ENCODE results near the gene DOCK10.

The DOCK10 gene

DNA sequence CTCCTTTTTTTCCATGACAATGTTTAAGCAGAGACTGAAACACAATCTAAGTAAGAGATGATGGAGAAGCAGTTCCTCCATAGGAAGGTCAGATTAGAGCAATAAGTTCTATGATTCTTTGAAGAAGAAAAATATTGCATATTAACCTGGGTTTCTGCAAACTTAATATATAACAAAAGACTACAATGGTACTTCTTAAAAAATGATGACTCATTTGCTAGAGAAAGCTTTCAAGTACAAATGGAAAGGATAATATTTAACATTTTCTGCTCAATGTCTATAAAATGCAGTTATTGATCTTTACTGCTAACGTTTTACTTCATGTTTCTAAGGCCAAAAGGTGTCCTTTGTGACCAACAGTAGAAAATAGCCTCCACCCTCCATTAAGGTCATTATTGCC is 158.6 kb downstream of the DOCK10 start:
- Histone ChIP-seq H3K4me3 (ENCODE audit: low read depth, low read length) (no peak overlapping the region), H3K9me3 (ENCODE audit: control insufficient read depth, insufficient read depth, low read depth, low read length) (no peaks in the 10 kb centered on the region), H3K4me1 (ENCODE audit: control insufficient read depth, insufficient read depth, low read length) (peaks cover 3% of the 10 kb centered on the region; the same call in 1 of the 2 replicates), H3K27ac (ENCODE audit: extremely low read depth, low read depth, low read length) (no peak overlapping the region), H3K36me3 (ENCODE audit: control insufficient read depth in 2 of 2, insufficient read depth in 1 of 2, low read length in 2 of 2) (no peaks in the 10 kb centered on the region)
- ChIA-PET POLR2A (no interaction called here), CTCF (interaction anchor here (0.6 kb wide), 2 partner anchors 9 to 141 kb away, joined by 4 read pairs; no protein-coding TSS in a partner anchor)
- TF ChIP-seq ZNF2 (tag by site-specific recombination; IDR thresholded peaks at IDR 0.05) (no peak), ZNF660 (tag by site-specific recombination; IDR thresholded peaks at IDR 0.05) (no peak), ZNF701 (tag by site-specific recombination; IDR thresholded peaks at IDR 0.05) (no peak), ZNF214 (tag by site-specific recombination; IDR thresholded peaks at IDR 0.05; ENCODE audit: borderline replicate concordance) (no peak), YY1 (tag by site-specific recombination; IDR thresholded peaks at IDR 0.05) (no peak), ZNF362 (tag by site-specific recombination; IDR thresholded peaks at IDR 0.05) (no peak), ZNF223 (tag by site-specific recombination; IDR thresholded peaks at IDR 0.05) (no peak), ZFP37 (tag by site-specific recombination; IDR thresholded peaks at IDR 0.05) (no peak), KLF7 (tag by site-specific recombination; IDR thresholded peaks at IDR 0.05; ENCODE audit: borderline replicate concordance) (no peak)
- TF ChIP-seq, protein P1, sequence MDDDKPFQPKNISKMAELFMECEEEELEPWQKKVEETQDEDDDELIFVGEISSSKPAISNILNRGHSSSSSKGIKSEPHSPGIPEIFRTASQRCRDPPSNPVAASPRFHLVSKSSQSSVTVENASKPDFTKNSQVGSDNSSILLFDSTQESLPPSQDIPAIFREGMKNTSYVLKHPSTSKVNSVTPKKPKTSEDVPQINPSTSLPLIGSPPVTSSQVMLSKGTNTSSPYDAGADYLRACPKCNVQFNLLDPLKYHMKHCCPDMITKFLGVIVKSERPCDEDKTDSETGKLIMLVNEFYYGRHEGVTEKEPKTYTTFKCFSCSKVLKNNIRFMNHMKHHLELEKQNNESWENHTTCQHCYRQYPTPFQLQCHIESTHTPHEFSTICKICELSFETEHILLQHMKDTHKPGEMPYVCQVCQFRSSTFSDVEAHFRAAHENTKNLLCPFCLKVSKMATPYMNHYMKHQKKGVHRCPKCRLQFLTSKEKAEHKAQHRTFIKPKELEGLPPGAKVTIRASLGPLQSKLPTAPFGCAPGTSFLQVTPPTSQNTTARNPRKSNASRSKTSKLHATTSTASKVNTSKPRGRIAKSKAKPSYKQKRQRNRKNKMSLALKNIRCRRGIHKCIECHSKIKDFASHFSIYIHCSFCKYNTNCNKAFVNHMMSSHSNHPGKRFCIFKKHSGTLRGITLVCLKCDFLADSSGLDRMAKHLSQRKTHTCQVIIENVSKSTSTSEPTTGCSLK (tag by site-specific recombination; IDR thresholded peaks at IDR 0.05), result no peak

- Histone ChIP-seq H3K9me3 (ENCODE audit: control insufficient read depth, insufficient read depth, low read depth, low read length) (no peaks in the 10 kb centered on the region), H3K4me3 (ENCODE audit: low read depth, low read length) (no peak overlapping the region), H3K27ac (ENCODE audit: extremely low read depth, low read depth, low read length) (no peak overlapping the region), H3K36me3 (ENCODE audit: control insufficient read depth in 2 of 2, insufficient read depth in 1 of 2, low read length in 2 of 2) (no peaks in the 10 kb centered on the region), H3K4me1 (ENCODE audit: control insufficient read depth, insufficient read depth, low read length) (peaks cover 3% of the 10 kb centered on the region; the same call in 1 of the 2 replicates)
- ChIA-PET POLR2A (no interaction called here), CTCF (no interaction called here)
- no peak for TF ChIP-seq ZNF239 (tag by site-specific recombination; IDR thresholded peaks at IDR 0.05)
- TF ChIP-seq ZNF571 (tag by site-specific recombination; IDR thresholded peaks at IDR 0.05), result no peak
- no peak for TF ChIP-seq ZBTB44 (tag by site-specific recombination; IDR thresholded peaks at IDR 0.05)
- no peak for TF ChIP-seq ZNF585B (tag by site-specific recombination; IDR thresholded peaks at IDR 0.05)
- TF ChIP-seq, protein P2, sequence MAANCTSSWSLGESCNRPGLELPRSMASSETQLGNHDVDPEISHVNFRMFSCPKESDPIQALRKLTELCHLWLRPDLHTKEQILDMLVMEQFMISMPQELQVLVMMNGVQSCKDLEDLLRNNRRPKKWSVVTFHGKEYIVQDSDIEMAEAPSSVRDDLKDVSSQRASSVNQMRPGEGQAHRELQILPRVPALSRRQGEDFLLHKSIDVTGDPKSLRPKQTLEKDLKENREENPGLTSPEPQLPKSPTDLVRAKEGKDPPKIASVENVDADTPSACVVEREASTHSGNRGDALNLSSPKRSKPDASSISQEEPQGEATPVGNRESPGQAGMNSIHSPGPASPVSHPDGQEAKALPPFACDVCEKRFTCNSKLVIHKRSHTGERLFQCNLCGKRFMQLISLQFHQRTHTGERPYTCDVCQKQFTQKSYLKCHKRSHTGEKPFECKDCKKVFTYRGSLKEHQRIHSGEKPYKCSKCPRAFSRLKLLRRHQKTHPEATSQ (tag by site-specific recombination; IDR thresholded peaks at IDR 0.05), result no peak
- no peak for TF ChIP-seq ELK4 (IDR thresholded peaks at IDR 0.05; ENCODE audit: borderline replicate concordance, low read depth, low read length)
- no peak for TF ChIP-seq GLIS1 (tag by site-specific recombination; IDR thresholded peaks at IDR 0.05)
- TF ChIP-seq KLF16 (tag by site-specific recombination; IDR thresholded peaks at IDR 0.05), result no peak
- TF ChIP-seq ZBTB6 (tag by site-specific recombination; IDR thresholded peaks at IDR 0.05), result no peak
- no peak for TF ChIP-seq ZSCAN30 (tag by site-specific recombination; IDR thresholded peaks at IDR 0.05)
- no peak for TF ChIP-seq KLF10 (tag by site-specific recombination; IDR thresholded peaks at IDR 0.05)
- no peak for TF ChIP-seq ZNF785 (tag by site-specific recombination; IDR thresholded peaks at IDR 0.05)
- TF ChIP-seq GLI2 (tag by site-specific recombination; IDR thresholded peaks at IDR 0.05; ENCODE audit: borderline replicate concordance, low read depth), result no peak
- TF ChIP-seq ZNF266 (tag by site-specific recombination; IDR thresholded peaks at IDR 0.05; ENCODE audit: low read depth), result no peak
- no peak for TF ChIP-seq ZNF449 (tag by site-specific recombination; IDR thresholded peaks at IDR 0.05)
- no peak for TF ChIP-seq ZNF121 (tag by site-specific recombination; IDR thresholded peaks at IDR 0.05)
These were observed 159.1 kb downstream of the DOCK10 start for GRCh38 chr2:224883172-224883516.
